KOPT-K1 (cell line): ENCODE data around the gene COL5A3.

Experiments used
- H3K27ac ChIP-seq: fragments of 200-600 bp; sonication (generic); 2 replicates; pipeline ENCODE4 v1.5.1; 2016; ENCODE audit warnings: antibody characterized with exemption, mild to moderate bottlenecking, low read depth, low read length; ENCODE audit not compliant: poor library complexity, severe bottlenecking
- H3K36me3 ChIP-seq: fragments of 200-600 bp; sonication (generic); 2 replicates; pipeline ENCODE4 v1.5.1; 2017; ENCODE audit warnings: antibody characterized with exemption, mild to moderate bottlenecking, low read length, moderate library complexity; ENCODE audit not compliant: insufficient read depth
- H3K9me3 ChIP-seq: fragments of 200-600 bp; sonication (generic); 2 replicates; pipeline ENCODE4 v1.5.1; 2017; ENCODE audit warnings: antibody characterized with exemption, low read length, mild to moderate bottlenecking; ENCODE audit not compliant: insufficient read depth, poor library complexity, severe bottlenecking

The COL5A3 gene

GRCh38 chr19:10020851-10021250 is 10.5 kb upstream of the COL5A3 start:
- Histone ChIP-seq H3K27ac (no peak overlapping the region), H3K9me3 (no peaks in the 10 kb centered on the region), H3K36me3 (no peaks in the 10 kb centered on the region)

- Histone ChIP-seq H3K9me3 (no peaks in the 10 kb centered on the region), H3K27ac (no peak overlapping the region), H3K36me3 (no peaks in the 10 kb centered on the region)
These were observed 8.9 kb upstream of the COL5A3 start for GRCh38 chr19:10019246-10019645.

GRCh38 chr19:10018786-10019185 is 8.5 kb upstream of the COL5A3 start:
- H3K36me3 ChIP-seq, result no peaks in the 10 kb centered on the region

GRCh38 chr19:10018263-10018662 is 8.0 kb upstream of the COL5A3 start:
- H3K36me3 ChIP-seq, result no peaks in the 10 kb centered on the region
- H3K27ac ChIP-seq, result no peak overlapping the region
- no peaks in the 10 kb centered on the region for H3K9me3 ChIP-seq

More at GRCh38 chr19:10018786-10019185, 8.5 kb upstream of the COL5A3 start:
- no peaks in the 10 kb centered on the region for H3K9me3 ChIP-seq
- no peak overlapping the region for H3K27ac ChIP-seq

GRCh38 chr19:10013834-10014618 is 3.7 kb upstream of the COL5A3 start:
- Histone ChIP-seq H3K27ac (no peak overlapping the region), H3K36me3 (no peaks in the 10 kb centered on the region), H3K9me3 (no peaks in the 10 kb centered on the region)

- no peak within 1 kb of the TSS for H3K27ac ChIP-seq
- H3K36me3 ChIP-seq, result no peaks in the 10 kb centered on the region
- no peaks in the 10 kb centered on the region for H3K9me3 ChIP-seq
These were observed 3.0 kb upstream of the COL5A3 start, which contains the start of gene RDH8 for GRCh38 chr19:10013316-10013715. Gene RDH8 (plus strand): TSS chr19:10013483. CDS start chr19:10013498, 15 bp downstream.

GRCh38 chr19:10011974-10012373 is 1.7 kb upstream of the COL5A3 start:
- Histone ChIP-seq H3K27ac (no peak overlapping the region), H3K36me3 (no peaks in the 10 kb centered on the region), H3K9me3 (no peaks in the 10 kb centered on the region)

GRCh38 chr19:10010939-10011338 is 635 bp upstream of the COL5A3 start:
- Histone ChIP-seq H3K27ac (no peak overlapping the region), H3K36me3 (no peaks in the 10 kb centered on the region), H3K9me3 (no peaks in the 10 kb centered on the region)

GRCh38 chr19:10009714-10010224 is 535 bp downstream of the COL5A3 start:
- Histone ChIP-seq H3K36me3 (no peaks in the 10 kb centered on the region), H3K27ac (no peak overlapping the region), H3K9me3 (no peaks in the 10 kb centered on the region)

GRCh38 chr19:10008184-10008765 is 2.0 kb downstream of the COL5A3 start:
- H3K9me3 ChIP-seq, result no peaks in the 10 kb centered on the region
- no peaks in the 10 kb centered on the region for H3K36me3 ChIP-seq
- no peak overlapping the region for H3K27ac ChIP-seq

- no peaks in the 10 kb centered on the region for H3K36me3 ChIP-seq
- H3K9me3 ChIP-seq, result no peaks in the 10 kb centered on the region
- H3K27ac ChIP-seq, result no peak overlapping the region
These were observed 2.7 kb downstream of the COL5A3 start for GRCh38 chr19:10007371-10008183.

GRCh38 chr19:10006752-10007323 is 3.5 kb downstream of the COL5A3 start:
- no peaks in the 10 kb centered on the region for H3K9me3 ChIP-seq
- H3K27ac ChIP-seq, result no peak overlapping the region
- no peaks in the 10 kb centered on the region for H3K36me3 ChIP-seq

GRCh38 chr19:10006335-10006708 is 4.0 kb downstream of the COL5A3 start:
- no peaks in the 10 kb centered on the region for H3K9me3 ChIP-seq
- H3K27ac ChIP-seq, result no peak overlapping the region
- H3K36me3 ChIP-seq, result no peaks in the 10 kb centered on the region

GRCh38 chr19:10005632-10006334 is 4.5 kb downstream of the COL5A3 start:
- Histone ChIP-seq H3K36me3 (no peaks in the 10 kb centered on the region), H3K9me3 (no peaks in the 10 kb centered on the region), H3K27ac (no peak overlapping the region)
